Pancreas (tissue), 10 donors: ENCODE results near the gene SHANK3. TPM values are rescaled to one million over a fixed set of nuclear protein-coding genes. Genes with fewer than 3 reads are reported as not detected.

Source experiments
- ATAC-seq, 4 donors: fragments of 200-7000 bp; cut with Tn5 transposase; one replicate each; pipeline versions ENCODE4 v1.8.0 to v1.9.1; 2020; ENCODE audit warnings: mild to moderate bottlenecking in 4 of 4, moderate library complexity in 4 of 4
- DNase-seq, 6 donors: peaks; one replicate each; pipeline ENCODE4 v3.0.0-alpha.2; 2020
- FAIRE-seq: peaks from 2 replicates; lab custom pipeline; 2012; peaks lifted over from hg19 to GRCh38; lab: Jason Lieb, UNC
- H3K27ac ChIP-seq, 4 donors: fragments of 200-600 bp; sonication (generic); 1 replicate in 3 of 4; 2 replicates in 1 of 4; pipeline versions ENCODE4 v1.5.0 to v1.8.0; 2020
- H3K27me3 ChIP-seq, 4 donors: fragments of 200-600 bp; one replicate each; pipeline ENCODE4 v1.8.0; 2021
- H3K36me3 ChIP-seq, 3 donors: fragments of 200-600 bp; sonication (generic) in 1 of 3; one replicate each; pipeline versions ENCODE4 v1.5.0 to v1.8.0; 2020 to 2021
- H3K4me1 ChIP-seq, 3 donors: fragments of 200-600 bp; one replicate each; pipeline ENCODE4 v1.8.0; 2021
- H3K4me3 ChIP-seq, 4 donors: fragments of 200-600 bp; sonication (generic) in 2 of 4; one replicate each; pipeline versions ENCODE4 v1.5.0 to v1.8.0; 2020 to 2021
- H3K9me3 ChIP-seq, 4 donors: fragments of 200-600 bp; one replicate each; pipeline ENCODE4 v1.8.0; 2021
- WGBS, 2 donors: extraction: QIAGEN DNeasy Blood & Tissue Kit; methylation state at CpG; one replicate each; pipeline ENCODE4 v1.1.7; 2013; 5-methylcytosine and 5-hydroxymethylcytosine counted together
- intact Hi-C, 3 donors: fragments of 100-400 bp; cut with DNase I; formaldehyde crosslinking; loops; one replicate each; pipeline versions ENCODE4 v1.11.1 to v1.14.2; 2022
- polyA plus RNA-seq, 2 donors: library from polyadenylated mRNA; stranded (reverse); fragments of 200-250 nt; gene quantifications; one replicate each; pipeline ENCODE4 v1.2.3, GENCODE V29; 2013
- total RNA-seq, 6 donors: library from RNA; stranded (reverse); fragmentation: NEBNext Ultra II Directional in 4 of 6; extraction: Animal tissue kit (Norgen Biotek cat#: 25700) in 4 of 6; gene quantifications; one replicate each; pipeline versions ENCODE4 v1.2.1 to v1.2.4, GENCODE V29; 2021 to 2023
- TF ChIP-seq, protein P1 (sequence below), 4 donors: fragments of 200-600 bp; sonication (generic) in 3 of 4; IDR thresholded peaks; one replicate each; pipeline versions ENCODE4 v1.5.0 to v1.8.0; 2021; ENCODE audit warnings: antibody characterized with exemption in 4 of 4
- donor health status: healthy with polysubstance abuse.
- donor health status: DM: no; HTN: no; CAD: no; lungs with moderate emphysema.
- donor health status: DM: no; HTN: no; CAD: no.
- donor health status: control.
- donor health status: control.
- donor health status: Bipolar disorder and iron deficiency.
- donor health status: DM: yes; HTN: yes; CAD: no.
- donor health status: DM: no; HTN: no; CAD: no.
- donor health status: DM: no; HTN: no; CAD: no.
- donor health status: DM: yes; HTN: yes; CAD: no.

Gene SHANK3
- total and polyA plus RNA-seq, 8 donors, result 2.7 to 18.9 (median 4.4) TPM

DNA sequence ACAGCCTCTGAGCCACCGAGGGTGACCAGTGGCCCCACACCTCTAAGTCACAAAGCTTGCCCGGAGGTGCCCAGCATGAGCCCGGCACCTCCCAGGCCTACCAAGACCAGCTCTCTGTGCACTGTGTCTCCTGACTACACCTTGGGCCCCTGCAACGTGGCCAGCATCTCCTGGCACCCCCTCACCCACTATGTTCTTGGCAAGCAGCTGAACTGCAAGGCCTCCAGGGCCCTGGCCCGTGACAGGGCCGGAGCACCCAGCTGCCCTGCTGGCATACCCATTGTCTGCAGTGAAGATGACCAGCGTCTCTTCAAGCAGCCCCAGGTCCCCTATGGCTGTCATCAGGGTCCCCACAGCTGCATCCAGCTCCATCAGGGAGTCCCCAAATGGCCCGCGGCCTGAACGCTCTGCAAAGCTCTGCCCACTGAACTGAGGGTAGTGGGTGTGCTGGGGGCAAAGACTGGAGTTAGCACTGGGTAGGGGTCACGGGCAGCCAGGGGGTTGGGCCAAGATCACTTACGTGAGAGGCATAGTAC lies 46.2 kb upstream of the SHANK3 start:
- H3K4me3 ChIP-seq, result no peak overlapping the region
- DNase-seq, result peak in 2 of 6 donors; percentile 46 to 72

DNA sequence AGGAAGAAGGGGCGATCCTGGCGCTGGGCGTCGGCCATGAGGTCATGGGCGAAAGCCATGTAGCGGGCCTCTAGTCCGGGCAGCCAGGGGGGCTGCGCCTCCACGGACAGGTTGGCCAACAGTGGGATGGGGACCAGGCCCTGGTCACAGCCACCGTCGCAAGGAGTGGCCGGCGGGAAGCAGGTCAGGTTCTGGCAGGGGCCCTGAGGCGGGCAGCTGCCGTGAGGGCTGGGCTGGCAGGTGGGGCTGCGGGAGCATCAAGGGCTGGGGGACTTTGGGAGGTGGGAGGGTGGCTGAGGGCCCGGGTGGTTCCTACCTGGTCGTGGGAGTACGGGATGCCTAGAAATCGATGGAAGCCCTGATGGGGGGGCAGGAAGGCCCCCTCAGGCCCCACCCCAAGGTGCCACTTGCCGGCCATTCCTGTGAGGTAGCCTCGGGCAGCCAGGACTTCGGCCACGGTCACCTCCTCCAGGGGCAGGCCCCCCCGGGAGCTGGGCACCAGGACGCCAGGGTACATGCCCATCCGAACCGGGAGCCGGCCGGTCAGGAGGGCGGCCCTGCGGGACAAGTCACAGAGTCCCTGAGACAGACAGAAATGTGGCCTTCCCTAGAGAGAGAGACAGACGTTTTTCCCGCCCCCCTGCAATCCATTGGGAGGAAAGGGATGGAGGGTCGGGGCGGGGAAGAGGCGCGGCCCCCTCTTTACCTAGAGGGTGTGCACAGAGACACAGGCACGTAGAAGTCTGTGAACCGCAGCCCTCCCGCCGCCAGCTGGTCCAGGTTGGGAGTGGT lies 45.6 kb upstream of the SHANK3 start:
- peak overlapping the region; percentile 22 to 58 (median 42) for H3K27ac ChIP-seq
- H3K4me3 ChIP-seq, result peak overlapping the region; percentile 72 to 89 (median 84)
- DNase-seq, result peak in 3 of 6 donors; percentile 40 to 85 (median 64)
- TF ChIP-seq, protein P1, sequence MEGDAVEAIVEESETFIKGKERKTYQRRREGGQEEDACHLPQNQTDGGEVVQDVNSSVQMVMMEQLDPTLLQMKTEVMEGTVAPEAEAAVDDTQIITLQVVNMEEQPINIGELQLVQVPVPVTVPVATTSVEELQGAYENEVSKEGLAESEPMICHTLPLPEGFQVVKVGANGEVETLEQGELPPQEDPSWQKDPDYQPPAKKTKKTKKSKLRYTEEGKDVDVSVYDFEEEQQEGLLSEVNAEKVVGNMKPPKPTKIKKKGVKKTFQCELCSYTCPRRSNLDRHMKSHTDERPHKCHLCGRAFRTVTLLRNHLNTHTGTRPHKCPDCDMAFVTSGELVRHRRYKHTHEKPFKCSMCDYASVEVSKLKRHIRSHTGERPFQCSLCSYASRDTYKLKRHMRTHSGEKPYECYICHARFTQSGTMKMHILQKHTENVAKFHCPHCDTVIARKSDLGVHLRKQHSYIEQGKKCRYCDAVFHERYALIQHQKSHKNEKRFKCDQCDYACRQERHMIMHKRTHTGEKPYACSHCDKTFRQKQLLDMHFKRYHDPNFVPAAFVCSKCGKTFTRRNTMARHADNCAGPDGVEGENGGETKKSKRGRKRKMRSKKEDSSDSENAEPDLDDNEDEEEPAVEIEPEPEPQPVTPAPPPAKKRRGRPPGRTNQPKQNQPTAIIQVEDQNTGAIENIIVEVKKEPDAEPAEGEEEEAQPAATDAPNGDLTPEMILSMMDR (IDR thresholded peaks at IDR 0.05), result no peak
- no peak for ATAC-seq
- intact Hi-C loops, result no loop called here
- no peaks in the 10 kb centered on the region for H3K9me3 ChIP-seq
- no peaks in the 10 kb centered on the region for H3K27me3 ChIP-seq
- FAIRE-seq, result no peak
- 59 to 70% methylated on average over 40 to 42 of the region's 42 CpGs for whole genome bisulfite sequencing, 2 donors
- H3K36me3 ChIP-seq, result no peaks in the 10 kb centered on the region
- H3K4me1 ChIP-seq, result peaks cover 4 to 16% (median 14%) of the 10 kb centered on the region in 3 donors

More for the DNA sequence above, 46.2 kb upstream of the SHANK3 start:
- peaks cover 8 to 22% (median 18%) of the 10 kb centered on the region in 3 donors for H3K4me1 ChIP-seq
- no peaks in the 10 kb centered on the region for H3K27me3 ChIP-seq
- intact Hi-C loops, result no loop called here
- FAIRE-seq (no peak), ATAC-seq (no peak)
- H3K36me3 ChIP-seq, result no peaks in the 10 kb centered on the region
- H3K27ac ChIP-seq, result no peak overlapping the region
- 85 to 95% methylated on average over 10 to 12 of the region's 12 CpGs for WGBS, 2 donors
- H3K9me3 ChIP-seq, result no peaks in the 10 kb centered on the region
- TF ChIP-seq, protein P1 (IDR thresholded peaks at IDR 0.05), result no peak

DNA sequence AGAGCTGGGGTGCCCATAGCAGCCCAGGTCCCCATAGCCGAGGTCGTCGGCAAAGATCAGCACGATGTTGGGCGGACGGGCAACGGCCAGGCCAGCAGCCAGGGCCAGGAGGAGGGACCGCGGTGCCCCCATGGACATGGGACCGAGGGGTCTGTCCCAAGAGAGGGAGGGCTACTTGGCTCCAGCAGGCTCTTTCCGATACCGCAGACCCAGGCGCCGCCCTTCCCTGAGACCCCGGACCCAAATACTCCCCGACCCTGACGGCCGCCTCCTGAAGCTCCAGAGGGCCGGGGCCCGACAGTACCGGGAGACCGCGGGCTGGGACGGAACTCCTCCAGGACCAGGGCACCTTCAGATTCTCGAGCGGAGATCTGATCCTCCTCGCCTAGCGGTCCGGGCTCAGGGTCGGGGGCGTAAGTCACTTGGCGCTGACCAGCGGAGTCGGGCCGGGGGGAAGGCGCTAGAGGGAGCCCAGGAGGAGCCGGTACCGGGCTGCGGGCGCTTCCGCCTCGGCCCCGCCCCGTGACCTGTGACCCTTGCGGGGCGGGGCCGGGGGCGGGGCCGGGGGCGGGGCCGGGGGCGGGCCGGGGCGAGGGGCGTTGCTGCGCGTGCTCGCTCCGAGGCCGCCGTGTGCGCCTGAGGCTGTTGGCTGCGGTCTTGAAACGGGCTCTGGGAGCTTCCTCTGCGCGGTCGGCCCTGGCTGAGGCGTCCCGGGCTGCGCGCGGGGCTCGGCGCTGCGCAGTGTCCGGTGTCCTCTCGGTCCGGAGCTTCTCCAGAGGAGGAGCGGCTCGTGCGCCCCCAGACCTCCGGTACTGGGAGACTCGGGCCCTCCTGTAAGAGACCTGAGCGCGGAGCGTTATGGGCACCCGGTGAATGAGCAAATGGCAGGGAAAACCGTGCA lies 44.7 kb upstream of the SHANK3 start, which contains the start of gene ARSA:
Gene ARSA (minus strand): TSS at position 511 of the 901 bp plus-strand sequence. CDS start 373 bp downstream, at position 138.
- Histone ChIP-seq H3K9me3 (no peaks in the 10 kb centered on the region), H3K27ac (peak within 1 kb of the TSS; percentile 51 to 65 (median 55)), H3K4me1 (peaks cover 0 to 8% (median 7%) of the 10 kb centered on the region in 3 donors), H3K4me3 (peak within 1 kb of the TSS; percentile 72 to 89 (median 84)), H3K36me3 (no peaks in the 10 kb centered on the region), H3K27me3 (no peaks in the 10 kb centered on the region)
- no peak for FAIRE-seq
- peak; percentile 80 to 93 (median 86) for DNase-seq
- intact Hi-C loops, result no loop called here
- 1% methylated on average over 55 to 87 of the region's 88 CpGs for WGBS, 2 donors
- ATAC-seq, result peak; percentile 85 to 92 (median 90)
- TF ChIP-seq, protein P1 (IDR thresholded peaks at IDR 0.05), result peak in 2 of 4 donors; percentile 6 to 13

DNA sequence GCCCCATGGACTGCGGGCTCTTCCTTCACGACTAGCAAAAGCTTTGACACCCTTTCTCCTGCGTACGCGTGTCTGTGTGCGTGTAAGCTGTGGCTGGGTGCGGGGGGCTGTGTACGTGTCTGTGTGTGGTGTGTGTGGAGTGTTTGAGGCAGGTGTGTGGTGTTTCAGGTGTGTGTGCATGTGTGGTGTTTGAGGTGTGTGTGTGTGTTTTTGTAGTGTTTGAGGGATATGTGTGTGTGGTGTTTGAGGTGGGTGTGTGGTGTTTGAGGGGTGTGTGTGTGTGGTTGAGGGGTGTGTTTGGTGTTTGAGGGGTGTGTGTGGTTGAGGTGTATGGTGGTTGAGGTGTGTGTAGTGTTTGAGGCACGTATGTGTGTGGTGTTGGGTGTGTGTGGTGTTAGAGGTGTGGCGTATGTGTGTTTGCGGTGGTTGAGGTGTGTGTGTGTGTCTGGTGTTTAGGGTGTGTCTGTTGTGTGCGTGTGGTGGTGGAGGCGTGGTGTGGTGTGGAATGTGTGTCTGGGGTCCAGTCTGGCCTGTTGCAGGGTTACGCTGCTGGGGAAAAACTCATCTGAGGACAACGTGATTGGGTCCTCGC lies 44.0 kb upstream of the SHANK3 start:
- Histone ChIP-seq H3K27ac (peak overlapping the region; percentile 51 to 65 (median 55)), H3K36me3 (no peaks in the 10 kb centered on the region), H3K4me3 (peak overlapping the region; percentile 72 to 89 (median 84)), H3K27me3 (no peaks in the 10 kb centered on the region), H3K9me3 (no peaks in the 10 kb centered on the region), H3K4me1 (peaks cover 0 to 7% (median 4%) of the 10 kb centered on the region in 3 donors)
- TF ChIP-seq, protein P1 (IDR thresholded peaks at IDR 0.05), result no peak
- peak in 1 of 6 donors; percentile 20 for DNase-seq
- no peak for FAIRE-seq
- ATAC-seq, result no peak
- 28 to 32% methylated on average over 16 of the region's 16 CpGs for WGBS, 2 donors
- intact Hi-C loops, result no loop called here
